Retinal pigment epithelial cell (primary cell): ENCODE data around the gene LOXHD1.

Experiments
- DNase-seq: peaks from one replicate; pipeline ENCODE4 v3.0.0-alpha.2; 2010; ENCODE audit warnings: low read depth
- H3K4me3 ChIP-seq: 2 replicates; pipeline ENCODE4 v1.5.1; 2011; ENCODE audit warnings: mild to moderate bottlenecking, low read length, control low read depth, moderate library complexity
- CTCF ChIP-seq: conservative IDR thresholded peaks from 2 replicates; pipeline ENCODE4 v1.5.1; 2011; ENCODE audit warnings: low read depth, low read length, control low read depth, inconsistent platforms

Gene LOXHD1

DNA sequence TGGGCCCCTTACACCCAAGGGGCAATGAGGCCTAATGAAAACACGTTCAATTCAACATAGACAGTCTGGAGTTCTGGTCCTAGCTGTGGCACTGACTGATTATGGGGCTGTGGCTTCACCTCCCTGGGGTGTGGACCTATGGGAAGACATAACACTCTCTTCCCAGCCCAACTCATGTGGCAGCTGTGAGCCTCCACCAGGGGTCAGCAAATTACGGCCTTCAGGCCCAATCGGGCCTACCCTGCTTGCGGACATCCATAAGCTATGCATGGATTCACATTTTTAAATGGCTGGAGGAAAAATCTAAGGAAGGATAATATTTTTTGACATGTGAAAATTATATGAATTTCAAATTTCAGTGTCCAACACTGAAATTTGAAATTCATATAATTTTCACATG lies 101.3 kb downstream of the LOXHD1 start:
- TF ChIP-seq CTCF = peak; percentile 27
- DNase-seq = no peak

DNA sequence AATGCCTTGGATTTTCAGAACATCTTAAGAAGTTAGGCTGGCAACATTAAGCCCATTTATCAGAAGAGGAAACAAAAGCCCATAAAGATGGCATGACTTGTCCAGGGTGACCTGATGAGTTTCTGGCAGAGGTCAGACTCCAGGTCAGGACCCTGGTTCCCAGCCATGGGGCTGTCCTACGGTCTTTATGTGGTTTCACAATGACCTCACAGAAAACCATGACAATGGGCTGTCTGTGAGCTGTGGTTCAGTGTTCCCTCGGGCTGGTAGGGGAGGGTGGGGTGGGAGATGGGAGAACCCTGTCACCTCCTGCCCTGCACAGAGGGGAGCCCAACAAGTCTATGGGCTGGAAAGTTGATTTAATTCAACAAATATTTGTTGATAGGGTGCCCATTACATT lies 101.8 kb downstream of the LOXHD1 start:
- no peak for DNase-seq
- no peak for TF ChIP-seq CTCF
- no peak overlapping the region for H3K4me3 ChIP-seq

More for the DNA sequence above, 101.3 kb downstream of the LOXHD1 start:
- no peak overlapping the region for H3K4me3 ChIP-seq

GRCh38 chr18:46554406-46555080 lies 102.5 kb downstream of the LOXHD1 start:
- no peak for TF ChIP-seq CTCF

DNA sequence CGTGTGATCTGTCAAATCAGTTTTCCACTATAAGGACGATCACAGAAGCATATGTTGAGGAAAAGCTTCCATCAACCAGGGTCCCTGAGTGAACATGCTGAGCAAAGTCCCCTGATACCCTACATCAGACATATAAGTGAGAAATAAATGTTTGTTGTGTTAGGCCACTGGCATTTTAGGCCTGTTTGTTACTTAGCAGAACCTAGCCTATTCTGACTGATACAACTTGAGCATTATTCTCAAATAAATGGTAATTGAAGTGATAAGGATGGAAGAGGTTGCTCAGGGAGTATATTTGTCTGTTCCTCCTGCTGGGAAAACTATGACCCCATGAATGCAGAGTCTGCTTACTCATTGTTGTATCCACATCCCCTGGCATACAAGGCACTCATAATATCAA lies 106.4 kb downstream of the LOXHD1 start:
- H3K4me3 ChIP-seq = no peak overlapping the region
- DNase-seq = no peak
- no peak for TF ChIP-seq CTCF

More at GRCh38 chr18:46554406-46555080, 102.5 kb downstream of the LOXHD1 start:
- no peak for DNase-seq
- no peak overlapping the region for H3K4me3 ChIP-seq

DNA sequence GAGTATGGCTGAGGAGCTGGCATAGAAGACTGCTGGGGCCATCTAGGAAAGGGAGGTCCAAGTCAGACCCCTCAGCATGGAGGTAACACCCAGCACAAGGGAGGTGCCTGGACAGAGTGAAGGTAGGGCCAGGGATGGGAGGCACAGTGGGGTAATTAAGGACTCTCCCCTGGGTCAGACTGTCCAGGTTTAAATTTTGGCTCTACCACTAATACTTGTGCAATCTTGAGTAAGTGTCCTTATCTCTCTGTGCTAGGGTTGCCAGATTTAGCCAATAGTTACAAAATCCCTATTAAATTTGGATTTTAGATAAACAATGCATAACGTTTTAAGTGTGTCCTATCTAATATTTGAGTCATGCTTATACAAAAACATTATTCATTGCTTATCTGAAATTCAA lies 109.5 kb downstream of the LOXHD1 start:
- DNase-seq = no peak
- no peak overlapping the region for H3K4me3 ChIP-seq
- TF ChIP-seq CTCF = no peak

GRCh38 chr18:46546111-46546640 lies 110.8 kb downstream of the LOXHD1 start:
- no peak for DNase-seq
- no peak overlapping the region for H3K4me3 ChIP-seq
- TF ChIP-seq CTCF = no peak

DNA sequence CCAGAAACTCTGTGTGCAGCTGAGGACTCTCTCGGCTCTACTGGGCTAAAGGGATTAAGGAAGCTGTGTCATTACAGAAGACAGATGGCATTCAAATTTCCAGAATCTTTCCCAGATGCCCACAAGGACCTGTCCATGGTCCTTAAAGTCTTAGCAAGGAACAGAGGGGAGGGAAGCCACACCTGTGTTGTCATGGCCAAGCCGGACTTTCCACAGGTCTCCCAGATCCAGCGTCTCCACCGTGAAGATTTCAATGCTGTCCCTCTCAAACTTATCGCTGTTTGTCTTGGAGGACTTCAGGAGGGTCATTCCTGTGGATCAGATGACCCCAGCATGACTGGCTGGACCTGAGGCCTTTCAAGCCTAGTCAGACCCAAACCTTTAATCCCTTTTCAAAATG lies 114.5 kb downstream of the LOXHD1 start:
- H3K4me3 ChIP-seq = no peak overlapping the region
- no peak for TF ChIP-seq CTCF
- no peak for DNase-seq
